NK-92 (cell line): Measurements from ENCODE around the gene ARMC6.
"Not testable (repeated sequence)": the region's sequence is repeated elsewhere in the genome, so short reads cannot be mapped to it uniquely, and the experiment has no call there.

Experiments used
- DNase-seq: peaks from one replicate; lab custom pipeline; 2025; ENCODE audit not compliant: unreplicated experiment; lab: John Stamatoyannopoulos, UW

The ARMC6 gene

DNA sequence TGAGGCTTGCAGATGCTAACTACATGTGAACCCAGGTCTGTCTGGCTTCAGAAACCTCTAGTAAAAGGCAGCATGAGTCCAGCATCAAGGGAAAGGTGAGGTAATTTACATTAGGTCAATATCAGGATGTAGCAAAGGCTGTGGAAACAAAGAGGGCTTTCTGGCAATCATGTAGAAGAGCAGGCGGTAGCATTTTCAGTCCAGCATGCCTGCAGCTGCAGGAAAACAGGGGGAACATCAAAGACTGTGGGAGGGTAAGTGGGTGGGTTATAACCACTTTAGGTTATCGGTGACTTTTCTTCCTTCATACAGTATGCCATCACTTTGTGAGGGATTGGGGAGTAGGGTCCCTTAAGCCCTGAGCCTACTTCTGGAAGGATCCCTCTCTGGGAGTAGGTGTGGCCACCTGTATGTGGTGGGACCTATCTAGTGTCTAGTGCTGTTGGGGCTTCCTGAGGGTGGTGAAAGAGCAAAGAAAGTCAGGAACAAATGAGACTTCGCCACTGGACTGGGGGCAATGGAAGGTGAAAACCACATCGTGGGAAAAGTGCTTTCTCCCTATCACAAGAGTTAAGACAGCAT is 10.9 kb upstream of the ARMC6 start:
- DNase-seq, result no peak

DNA sequence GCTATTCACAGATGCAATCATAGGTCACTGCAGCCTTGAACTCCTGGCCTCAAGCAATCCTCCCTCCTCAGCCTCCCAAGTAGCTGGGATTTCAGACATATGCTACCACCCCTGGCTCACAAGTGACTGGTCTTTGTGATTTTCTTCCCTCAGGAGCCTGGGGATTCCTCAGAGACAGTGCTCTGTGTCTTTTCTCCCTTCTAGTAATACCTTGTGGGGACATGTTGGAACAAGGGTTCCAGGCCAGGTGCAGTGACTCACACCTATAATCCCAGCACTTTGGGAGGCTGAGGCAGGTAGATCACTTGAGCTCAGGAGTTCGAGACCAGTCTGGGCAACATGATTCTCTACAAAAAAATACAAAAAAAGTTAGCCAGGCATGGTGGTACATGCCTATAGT is 10.0 kb upstream of the ARMC6 start:
- not testable (repeated sequence) for DNase-seq

DNA sequence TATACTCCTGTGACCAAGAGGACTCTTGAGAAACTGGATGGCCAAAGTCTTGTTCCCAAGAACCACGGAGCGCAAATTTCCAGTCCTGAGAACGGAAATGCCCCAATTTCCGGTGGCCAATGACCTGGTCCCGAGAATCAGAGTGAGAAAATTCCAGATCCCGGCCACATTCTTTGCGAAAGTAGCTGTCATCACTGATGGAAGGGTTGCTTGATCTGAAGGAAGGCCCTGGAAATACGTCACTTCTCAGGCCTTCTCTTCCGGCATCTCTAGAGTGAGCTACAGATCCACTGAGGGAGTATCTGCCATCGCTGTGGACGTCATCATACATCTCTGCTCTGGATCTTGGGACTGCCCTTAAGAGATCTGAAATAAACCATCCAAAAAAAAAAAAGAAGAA is 7.5 kb upstream of the ARMC6 start:
- DNase-seq, result no peak

DNA sequence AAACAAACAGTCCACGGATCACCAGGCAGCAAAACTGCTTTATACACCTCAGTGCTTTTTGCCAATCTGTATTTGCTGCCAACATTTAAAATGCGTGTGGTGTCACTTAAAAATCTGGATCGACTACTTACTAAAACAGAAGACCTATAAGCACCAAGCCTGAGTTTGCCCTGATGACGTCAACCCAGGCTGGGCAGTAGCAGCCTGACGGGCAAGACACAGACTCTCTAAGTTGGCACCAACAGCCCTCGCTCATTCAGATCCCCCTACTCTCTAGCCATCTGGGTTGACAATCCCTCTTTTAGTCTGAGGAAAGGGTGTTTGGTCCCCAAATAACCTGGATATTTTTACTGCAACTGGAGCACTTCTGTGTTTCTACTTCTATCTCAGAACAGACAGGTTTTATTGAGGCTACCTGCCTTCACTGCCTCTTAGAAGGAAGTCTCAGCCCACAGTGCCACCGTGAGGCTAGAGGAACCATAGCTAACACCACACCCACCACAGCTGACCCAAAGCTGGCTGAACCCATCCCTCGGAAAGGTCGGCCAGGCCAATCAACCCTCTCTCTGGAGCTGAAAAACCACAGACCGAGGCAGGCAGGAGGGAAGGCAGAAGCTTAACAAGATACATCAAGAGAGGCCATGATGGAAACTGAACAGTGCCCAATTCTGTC is 7.0 kb upstream of the ARMC6 start:
- DNase-seq, result no peak

DNA sequence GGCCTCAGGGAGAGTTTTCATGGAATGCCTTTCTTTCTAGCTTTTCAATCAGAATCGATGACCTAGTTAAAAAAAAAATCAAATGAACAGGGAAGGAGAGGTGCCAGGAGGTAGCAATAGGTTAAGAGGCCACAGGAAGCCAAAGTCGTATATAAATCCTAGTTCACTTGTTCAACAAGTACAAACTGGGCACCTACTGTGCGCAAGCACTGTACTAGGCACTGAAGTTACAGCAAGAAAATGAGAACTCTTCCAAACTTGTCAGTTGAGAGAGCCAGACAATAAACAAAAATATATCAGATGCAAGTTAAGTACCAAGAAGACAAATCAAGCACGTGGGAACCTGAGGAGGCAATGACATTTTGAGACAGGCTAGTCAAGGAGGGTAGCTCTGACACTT is 6.2 kb upstream of the ARMC6 start:
- no peak for DNase-seq

DNA sequence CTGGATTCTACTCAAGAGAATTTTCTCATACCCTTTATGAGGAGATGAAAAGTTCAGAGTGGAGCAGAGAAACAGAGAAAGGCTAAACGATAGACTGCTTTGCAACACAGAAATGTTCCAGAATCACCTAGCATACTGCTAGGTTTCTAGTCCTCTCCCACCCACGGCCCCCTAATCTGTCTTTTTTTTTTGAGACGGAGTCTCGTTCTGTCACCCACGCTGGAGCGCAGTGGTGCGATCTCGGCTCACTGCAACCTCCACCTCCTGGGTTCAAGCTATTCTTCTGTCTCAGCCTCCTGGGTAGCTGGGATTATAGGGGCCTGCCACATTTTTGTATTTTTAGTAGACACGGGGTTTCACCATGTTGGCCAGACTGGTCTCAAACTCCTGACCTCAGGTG is 4.9 kb upstream of the ARMC6 start:
- DNase-seq, result no peak

DNA sequence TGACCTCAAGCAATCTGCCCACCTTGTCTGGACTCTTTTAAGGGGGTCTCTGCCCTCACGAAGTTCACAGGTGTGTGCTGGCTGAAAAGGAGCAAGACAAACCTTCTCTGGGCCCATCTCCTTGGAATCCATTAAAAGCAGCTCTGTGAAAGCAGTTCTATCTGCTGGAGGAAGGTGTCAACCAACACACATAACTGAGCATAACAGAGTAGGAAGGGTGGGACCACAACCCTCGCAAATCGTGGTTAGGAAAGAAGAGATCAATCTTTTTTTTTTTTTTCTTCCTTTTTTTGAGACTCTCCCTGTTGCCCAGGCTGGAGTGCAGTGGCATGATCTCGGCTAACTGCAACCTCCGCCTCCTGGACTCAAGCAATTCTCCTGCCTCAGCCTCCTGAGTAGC is 1.5 kb upstream of the ARMC6 start:
- DNase-seq, result no peak

DNA sequence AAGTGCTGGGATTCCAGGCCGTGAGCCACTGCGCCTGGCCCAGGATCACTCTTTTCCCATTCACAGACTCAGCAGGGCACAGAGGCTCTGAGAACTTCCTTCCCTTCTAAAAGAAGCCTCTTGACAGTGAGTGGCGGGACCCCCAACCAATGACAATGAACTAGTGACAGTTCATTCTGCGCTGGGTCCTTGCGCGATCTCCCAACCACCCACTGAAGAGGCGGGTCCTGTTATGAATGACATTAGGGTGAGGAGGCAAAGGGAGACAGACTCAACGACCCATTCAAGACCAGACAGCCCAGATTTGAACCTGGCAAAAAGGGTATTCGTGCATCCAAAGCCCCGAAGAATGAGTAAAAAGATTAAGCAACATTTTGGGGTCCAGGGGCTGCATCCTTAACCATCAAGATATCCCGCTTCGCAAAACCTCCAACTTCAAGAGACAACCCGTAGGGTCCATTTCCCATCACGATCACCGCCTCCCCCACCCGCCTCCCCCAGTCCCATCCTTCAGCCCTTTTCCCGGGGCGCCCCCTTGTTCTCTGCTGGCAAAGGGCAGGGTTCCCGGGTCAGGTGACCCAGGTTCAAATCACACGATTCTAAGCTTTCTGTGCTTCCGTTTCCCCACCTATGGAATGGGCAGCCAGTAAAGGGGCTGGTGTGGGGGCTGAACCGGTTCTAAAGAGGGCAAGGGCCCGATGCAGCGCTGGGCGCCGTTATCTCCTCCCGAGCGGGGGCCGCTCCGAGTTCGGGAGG is 805 bp upstream of the ARMC6 start:
- DNase-seq, result no peak

DNA sequence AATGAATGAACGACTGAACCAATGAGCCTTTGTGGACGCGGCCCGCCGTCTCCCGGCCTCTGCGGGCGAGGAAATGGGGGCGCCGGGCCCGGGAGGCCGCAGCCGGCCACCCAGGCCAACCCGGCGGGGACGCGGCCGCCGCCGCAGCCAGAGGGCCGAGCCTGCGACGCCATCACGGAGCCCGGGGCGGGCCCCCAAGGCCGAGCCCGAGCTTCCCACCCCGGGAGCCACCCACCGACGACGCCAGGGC is 302 bp upstream of the ARMC6 start:
- no peak for DNase-seq

DNA sequence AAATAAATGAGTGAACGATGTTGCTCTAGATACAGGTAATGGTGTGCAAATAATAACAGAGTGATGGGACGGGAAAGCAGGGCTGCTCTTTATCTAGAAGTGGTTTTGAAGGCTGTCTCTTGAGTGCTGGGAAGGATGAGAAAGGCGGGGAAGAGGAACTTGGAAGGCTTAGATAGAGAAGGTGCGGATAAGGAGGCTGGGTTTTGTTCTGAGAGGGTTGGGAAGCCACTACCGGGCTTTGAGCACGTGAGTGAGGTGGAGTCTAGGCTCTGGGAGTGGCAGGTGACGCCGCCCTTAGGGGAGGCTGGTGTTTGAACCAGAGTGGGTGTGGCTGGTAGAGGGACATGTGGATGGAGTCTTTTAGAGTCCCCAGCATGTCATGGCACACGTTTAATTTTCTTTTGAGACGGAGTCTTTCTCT is 811 bp downstream of the ARMC6 start:
- DNase-seq, result no peak

DNA sequence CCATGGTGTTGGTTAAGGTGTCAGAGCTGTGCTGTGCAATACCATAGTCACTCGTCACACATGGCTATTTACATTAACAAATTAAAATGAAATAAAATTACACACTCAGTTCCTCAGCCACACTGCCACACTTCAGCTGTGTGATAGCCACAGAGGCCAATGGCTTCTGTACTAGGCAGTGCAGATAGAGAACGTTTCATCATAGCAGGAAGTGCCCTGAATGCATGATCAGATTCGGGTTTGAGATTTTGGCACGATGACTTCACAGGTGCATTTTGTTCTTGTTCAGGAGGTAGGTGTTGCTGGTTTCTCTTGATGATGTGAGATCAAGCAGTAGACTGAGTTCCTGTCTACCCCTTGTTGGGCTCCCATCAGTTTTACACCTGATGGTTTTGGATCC is 6.5 kb downstream of the ARMC6 start:
- DNase-seq, result no peak

DNA sequence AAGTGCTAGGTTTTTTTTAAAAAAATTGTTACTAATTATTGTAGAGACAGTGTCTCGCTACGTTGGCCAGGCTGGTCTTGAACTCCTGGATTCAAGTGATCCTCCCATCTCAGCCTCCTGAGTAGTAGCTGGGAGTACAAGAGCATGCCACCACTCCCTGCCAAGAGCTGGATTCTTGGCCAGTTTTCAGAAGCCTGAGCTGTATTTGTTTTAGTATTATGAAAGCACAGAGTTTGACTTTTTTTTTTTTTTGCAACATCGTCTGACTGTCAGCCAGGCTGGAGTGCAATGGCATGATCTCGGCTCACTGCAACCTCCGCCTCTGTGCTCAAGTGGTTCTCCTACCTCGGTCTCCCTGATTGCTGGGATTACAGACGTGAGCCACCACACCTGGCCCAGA is 7.0 kb downstream of the ARMC6 start:
- no peak for DNase-seq

DNA sequence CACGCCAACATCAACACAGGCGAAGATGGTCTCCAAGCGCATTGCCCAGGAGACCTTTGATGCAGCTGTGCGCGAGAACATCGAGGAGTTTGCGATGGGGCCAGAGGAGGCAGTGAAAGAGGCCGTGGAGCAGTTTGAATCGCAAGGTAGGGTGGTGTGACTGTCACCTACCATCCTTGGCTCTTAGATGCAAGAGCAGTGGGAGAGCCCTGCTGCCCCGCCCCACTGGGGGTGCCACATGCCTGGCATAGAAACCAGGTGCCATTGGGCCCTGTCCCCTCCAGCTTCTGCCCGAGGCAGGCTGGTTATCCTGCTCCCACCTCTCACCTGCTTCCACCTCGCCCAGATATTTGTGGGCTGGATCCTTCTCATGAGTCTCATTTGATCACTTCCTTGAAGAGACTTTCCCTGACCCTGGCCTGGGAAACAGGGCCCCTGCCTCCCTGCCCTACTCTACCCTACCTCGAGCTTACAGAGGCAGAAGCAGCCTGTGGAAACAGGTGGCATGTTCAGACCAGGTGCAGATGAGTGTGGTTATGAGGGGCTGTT is 9.4 kb downstream of the ARMC6 start:
- no peak for DNase-seq

DNA sequence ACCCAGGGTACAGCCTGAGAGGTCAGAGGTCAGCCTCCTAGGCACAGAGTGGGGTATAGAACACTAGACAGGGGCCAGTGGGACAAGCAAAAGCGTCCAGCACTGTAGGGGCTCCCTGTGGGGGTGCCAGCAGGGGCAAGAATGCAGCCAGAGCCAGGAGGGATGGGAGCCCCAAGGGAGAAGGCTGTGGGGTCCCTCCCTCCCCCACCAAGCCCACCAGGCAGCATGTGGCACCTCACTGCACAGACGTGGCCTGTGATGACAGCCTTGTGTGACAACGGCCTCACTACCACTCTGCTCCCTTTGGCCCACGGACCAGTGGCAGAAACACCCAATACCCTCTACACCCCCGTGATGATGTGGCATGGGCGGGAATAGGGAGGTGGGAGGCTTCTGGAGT is 10.1 kb downstream of the ARMC6 start:
- no peak for DNase-seq

DNA sequence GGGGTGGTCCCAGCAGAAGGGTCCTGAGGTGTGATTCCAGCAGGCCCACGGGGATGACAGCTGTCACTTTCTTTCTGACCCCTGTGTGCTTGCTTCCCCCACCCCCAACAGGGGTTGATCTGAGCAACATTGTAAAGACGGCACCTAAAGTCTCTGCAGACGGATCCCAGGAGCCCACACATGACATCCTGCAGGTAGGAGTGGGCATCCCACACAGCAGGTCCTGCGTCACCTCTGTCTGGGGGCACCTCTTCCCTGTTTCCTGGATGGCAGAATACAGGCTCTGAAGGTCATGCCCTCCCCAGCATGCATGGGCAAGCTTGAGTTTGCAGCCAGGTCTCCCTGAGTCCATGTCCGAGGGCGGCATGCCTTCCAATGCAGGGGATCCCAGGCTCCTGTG is 10.5 kb downstream of the ARMC6 start:
- DNase-seq, result no peak

DNA sequence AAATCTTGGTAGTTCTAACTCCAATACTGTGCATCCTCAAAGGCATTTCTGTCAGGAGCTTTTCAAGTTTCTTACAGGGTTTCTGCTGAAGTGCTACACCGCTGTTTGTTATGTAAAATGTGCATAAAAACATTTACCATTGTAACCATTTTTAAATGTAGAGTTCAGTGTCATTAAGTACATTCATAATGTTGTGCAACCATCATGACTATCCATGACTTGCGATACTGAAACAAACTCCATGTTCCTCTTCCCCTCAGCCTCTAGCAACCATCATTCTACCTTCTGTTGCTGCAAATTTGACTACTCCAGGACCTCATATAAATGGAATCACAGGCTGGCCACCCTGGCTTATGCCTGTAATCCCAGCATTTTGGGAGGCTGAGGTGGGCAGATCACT is 16.0 kb downstream of the ARMC6 start:
- no peak for DNase-seq

DNA sequence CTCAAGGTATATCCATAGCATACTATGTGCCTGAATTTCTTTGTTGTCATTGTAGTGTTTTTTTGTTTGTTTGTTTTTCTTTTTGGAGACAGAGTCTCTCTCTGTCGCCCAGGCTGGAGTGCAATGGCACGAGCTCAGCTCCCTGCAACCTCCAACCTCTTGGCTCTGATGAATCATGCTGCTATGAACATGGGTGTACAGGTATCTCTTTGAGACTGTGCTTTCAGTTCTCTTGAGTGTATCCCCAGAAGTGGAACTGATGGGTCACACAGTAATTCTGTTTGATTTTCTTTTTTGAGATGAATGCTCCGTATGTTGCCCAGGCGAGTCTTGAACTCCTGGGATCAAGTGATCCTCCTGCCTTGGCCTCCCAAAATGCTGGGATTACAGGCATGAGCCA is 16.7 kb downstream of the ARMC6 start:
- DNase-seq, result no peak

DNA sequence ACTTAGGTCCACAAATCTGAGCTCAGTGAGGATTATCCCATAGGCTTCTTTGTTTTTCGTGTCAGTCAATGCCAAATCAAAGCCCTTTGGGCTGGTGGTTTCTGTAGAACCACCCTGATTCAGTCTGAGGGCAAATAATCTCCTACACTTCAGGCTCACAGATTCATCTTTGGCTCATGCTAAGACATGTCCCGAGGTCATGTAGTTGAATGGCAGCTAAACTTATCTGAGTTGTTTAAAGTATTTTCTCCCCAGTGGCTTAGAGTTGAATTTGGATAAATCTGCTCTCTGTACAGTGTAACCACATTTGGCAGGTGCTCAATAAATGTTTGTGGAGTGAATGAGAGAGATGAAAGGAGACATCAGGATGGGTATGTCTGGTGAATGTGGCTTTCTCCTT is 17.3 kb downstream of the ARMC6 start:
- no peak for DNase-seq

DNA sequence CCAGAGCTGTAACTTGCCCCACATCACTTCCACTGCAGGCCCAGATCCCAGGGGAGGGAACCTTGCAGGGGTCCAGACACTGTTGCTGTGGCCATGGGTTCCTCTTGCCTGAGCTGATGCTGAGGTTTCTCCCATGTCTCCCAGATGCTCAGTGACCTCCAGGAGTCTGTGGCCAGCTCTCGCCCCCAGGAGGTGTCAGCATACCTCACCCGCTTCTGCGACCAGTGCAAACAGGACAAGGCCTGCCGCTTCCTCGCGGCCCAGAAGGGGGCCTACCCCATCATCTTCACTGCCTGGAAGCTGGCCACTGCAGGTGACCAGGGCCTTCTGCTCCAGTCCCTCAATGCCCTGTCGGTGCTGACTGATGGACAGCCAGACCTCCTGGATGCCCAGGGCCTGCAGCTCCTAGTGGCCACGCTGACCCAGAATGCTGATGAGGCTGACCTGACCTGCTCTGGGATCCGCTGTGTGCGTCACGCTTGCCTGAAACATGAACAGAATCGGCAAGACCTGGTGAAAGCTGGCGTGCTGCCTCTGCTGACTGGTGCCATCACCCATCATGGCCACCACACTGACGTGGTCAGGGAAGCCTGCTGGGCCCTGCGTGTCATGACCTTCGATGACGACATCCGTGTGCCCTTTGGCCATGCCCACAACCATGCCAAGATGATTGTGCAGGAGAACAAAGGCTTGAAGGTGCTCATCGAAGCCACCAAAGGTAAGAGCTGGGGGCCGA is 18.2 kb downstream of the ARMC6 start:
- no peak for DNase-seq

DNA sequence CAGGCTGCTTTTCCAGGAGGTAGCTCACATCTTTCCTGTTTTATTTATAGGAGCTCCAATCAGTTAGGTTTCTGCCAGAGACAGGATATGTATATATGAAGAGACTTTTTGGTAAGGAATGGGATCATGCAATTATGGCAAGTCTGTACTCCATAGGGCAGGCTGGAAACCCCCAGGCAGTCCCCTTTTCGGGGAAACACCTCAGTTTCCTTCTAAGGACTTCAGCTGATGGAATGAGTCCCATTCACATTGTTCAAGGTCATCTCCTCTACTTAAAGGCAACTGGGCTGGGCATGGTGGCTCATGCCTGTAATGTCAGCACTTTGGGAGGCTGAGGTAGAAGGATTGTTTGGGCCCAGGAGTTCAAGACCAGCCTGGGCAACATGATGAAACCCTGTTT is 19.5 kb downstream of the ARMC6 start:
- no peak for DNase-seq

DNA sequence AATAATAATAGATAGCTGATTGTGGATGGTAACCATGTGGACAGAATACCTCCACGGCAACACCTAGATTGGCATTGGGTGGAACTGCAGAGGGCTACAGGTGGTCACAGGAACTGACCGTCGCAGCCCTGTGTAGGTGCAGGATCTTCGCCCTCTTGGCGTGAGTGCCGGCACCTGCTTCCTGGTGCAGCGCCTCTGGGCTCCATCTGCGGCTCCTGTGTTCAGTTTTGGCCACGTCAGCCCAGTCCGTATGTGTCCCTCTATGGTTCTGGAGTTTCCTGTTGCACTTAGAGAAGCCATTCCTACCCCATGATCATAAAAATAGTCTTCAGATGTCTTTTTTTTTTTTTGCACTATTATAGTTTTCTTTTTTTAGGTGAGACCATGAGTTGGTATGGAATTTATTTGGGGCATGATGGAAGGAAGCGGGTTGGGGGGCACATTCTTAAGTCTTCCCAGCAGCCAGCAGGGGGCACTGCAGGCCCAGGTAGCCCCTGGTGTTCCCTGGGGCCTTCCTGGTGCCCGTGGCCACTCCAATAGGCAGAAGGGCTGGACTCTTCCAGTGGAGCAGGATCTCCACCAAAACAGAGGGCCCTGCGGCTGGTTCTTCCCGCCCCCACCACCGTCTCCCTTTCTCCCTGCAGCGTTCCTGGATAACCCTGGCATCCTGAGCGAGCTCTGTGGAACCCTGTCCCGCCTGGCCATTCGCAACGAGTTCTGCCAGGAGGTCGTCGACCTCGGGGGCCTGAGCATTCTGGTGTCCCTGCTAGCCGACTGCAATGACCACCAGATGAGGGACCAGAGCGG is 20.3 kb downstream of the ARMC6 start:
- no peak for DNase-seq
